UCSD-AML1 (cell line): ENCODE data around the gene SYT14.
"Not testable (repeated sequence)": the region's sequence is repeated elsewhere in the genome, so short reads cannot be mapped to it uniquely, and the experiment has no call there.

Experiments
- DNase-seq: peaks from one replicate; lab custom pipeline; 2025; ENCODE audit not compliant: unreplicated experiment; lab: John Stamatoyannopoulos, UW

The SYT14 gene

GRCh38 chr1:210196266-210196665, 258.2 kb downstream of the SYT14 start:
- DNase-seq, result not testable (repeated sequence)

DNA sequence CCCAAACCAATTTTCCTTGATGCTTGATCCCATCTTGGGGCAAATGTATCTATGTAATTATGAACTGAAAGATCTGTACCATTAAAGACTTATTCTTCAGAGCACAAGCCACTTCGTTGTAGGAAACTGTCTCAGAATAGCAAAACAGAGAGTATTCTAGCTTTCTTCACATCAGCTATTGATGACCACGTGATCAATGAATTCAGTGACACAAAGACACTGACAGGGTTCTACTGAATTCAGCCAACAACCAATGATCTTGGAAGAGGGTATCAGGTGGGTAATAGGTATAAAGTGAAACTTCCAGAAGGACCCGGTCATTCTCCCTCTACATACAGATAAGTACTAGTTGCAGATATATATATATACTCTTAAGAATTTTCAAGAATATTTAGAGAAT, 260.8 kb downstream of the SYT14 start:
- DNase-seq, result no peak

DNA sequence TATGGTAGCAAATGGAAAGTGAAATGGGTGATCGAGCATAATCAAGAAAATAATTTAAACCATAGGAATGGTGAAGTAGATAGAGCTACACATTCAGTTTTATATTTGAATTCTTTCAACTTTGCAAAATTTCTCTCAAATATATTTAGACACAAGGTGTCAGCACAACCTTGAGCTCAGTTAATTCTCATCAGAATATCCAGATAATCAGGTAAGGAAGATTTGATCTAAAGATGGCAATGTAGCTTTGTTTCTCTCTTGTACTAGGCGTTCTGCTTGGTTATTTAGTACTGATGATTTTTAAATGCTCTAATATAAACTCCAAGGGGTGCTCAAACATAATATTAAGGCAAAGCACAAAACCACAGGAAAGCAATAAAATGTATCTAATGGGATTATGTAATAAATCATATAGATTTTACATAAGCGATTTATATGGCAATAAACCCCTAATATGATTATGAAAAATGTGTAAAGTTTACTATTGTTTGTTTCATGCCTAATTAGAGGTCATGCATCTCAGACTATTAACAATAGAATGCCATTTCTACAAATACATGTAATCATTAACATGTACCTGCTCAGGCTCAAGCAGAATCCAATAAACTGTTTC, 262.2 kb downstream of the SYT14 start:
- no peak for DNase-seq

DNA sequence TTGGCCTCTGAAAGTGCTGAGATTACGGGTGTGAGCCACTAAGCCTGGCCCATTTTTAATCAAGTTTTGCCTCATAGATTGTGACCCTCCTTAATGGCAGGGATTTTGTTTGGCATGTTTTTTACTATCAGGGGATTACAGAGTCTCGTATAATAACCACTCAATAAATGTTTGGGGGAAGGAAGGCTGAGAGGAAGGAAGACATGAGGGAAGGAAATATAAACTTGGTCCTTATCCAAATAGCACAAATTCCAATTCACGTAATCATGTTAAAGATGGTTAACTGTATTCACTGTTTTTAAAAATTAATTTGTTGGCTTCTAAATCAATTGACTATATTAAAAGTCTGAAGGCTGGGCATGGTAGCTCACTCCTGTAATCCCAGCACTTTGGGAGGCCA, 263.7 kb downstream of the SYT14 start:
- no peak for DNase-seq

- DNase-seq, result no peak
These were observed 269.8 kb downstream of the SYT14 start for GRCh38 chr1:210207597-210208450.

DNA sequence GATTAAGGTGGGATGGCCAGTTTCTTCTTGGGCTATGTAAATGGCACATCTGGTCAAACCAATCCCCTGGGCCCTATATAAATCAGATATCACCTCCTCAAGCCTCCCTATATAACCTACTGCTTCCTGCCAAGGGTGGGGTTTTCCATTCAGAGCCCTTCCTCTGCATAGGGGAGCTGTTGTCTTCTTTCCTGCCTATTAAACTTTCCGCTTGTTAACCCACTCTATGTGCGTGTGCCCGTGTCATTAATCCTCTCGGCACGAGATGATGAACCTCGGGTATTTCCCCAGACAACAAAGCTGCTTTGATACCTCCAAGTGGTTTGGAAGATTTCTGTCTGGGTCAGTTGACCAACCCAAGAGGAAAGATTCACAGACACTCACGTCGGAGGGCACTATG, 275.3 kb downstream of the SYT14 start:
- DNase-seq, result no peak

GRCh38 chr1:210214573-210215409, 276.8 kb downstream of the SYT14 start:
- no peak for DNase-seq

- DNase-seq, result no peak
These were observed 279.5 kb downstream of the SYT14 start for GRCh38 chr1:210217482-210217881.

DNA sequence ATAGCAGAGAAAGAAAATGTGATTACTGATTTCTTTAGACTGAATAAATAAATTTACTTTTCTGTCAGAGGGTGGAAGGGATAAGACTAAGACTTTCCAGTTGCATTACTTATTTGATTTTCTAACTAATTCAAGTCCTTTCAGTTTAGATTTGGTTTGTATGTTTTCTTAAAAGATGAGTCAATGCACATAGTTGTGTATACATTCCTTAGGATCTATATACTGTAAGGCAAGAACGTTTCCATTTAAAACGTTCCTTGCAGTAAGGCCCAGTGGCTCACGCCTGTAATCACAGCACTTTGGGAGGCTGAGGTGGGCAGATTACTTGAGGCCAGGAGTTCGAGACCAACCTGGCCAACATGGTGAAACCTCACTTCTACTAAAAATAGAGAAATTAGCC, 280.0 kb downstream of the SYT14 start:
- no peak for DNase-seq
